CD14-positive monocyte (primary cell): ENCODE data around the gene CSMD2. TPM values are rescaled to one million over a fixed set of nuclear protein-coding genes. Genes with fewer than 3 reads are reported as not detected.

Source experiments
- DNase-seq, 3 donors: peaks; one replicate each; pipeline ENCODE4 v3.0.0-alpha.2; 2011 to 2022
- H2AFZ ChIP-seq: 2 replicates; pipeline ENCODE4 v1.6.0; 2012; ENCODE audit warnings: mild to moderate bottlenecking, low read depth, low read length, inconsistent platforms; ENCODE audit not compliant: insufficient read depth, poor library complexity, severe bottlenecking
- H3K27ac ChIP-seq, 2 donors: 1 replicate in 1 of 2; 2 replicates in 1 of 2; pipeline ENCODE4 v1.5.1; 2012 to 2013; ENCODE audit warnings: low read length in 2 of 2, control low read depth in 1 of 2, inconsistent platforms in 1 of 2, low read depth in 1 of 2, mild to moderate bottlenecking in 1 of 2
- H3K27me3 ChIP-seq, 2 donors: one replicate each; pipeline versions ENCODE4 v1.6.0 to v1.6.1; 2011 to 2013; ENCODE audit warnings: low read length in 2 of 2; ENCODE audit not compliant: control insufficient read depth in 2 of 2, insufficient read depth in 2 of 2
- H3K36me3 ChIP-seq, 2 donors: replicated peaks in 1 of 2; 1 replicate in 1 of 2; 2 replicates in 1 of 2; pipeline versions ENCODE4 v1.5.1 to v1.6.1; 2012 to 2013; ENCODE audit warnings: low read length in 2 of 2, control low read depth in 1 of 2, inconsistent platforms in 1 of 2, mild to moderate bottlenecking in 1 of 2; ENCODE audit not compliant: insufficient read depth in 2 of 2, control insufficient read depth in 1 of 2
- H3K4me1 ChIP-seq, 2 donors: 1 replicate in 1 of 2; 2 replicates in 1 of 2; pipeline versions ENCODE4 v1.5.1 to v1.6.1; 2012 to 2013; ENCODE audit warnings: low read length in 2 of 2, control low read depth in 1 of 2, inconsistent platforms in 1 of 2, mild to moderate bottlenecking in 1 of 2, moderate library complexity in 1 of 2; ENCODE audit not compliant: insufficient read depth in 2 of 2, control insufficient read depth in 1 of 2
- H3K4me2 ChIP-seq: replicated peaks from 2 replicates; pipeline ENCODE3; 2012; ENCODE audit warnings: low read length, moderate library complexity, mild to moderate bottlenecking; ENCODE audit not compliant: poor library complexity, severe bottlenecking; ENCODE audit errors: extremely low read depth
- H3K4me3 ChIP-seq, 3 experiments: fragments of 200-600 bp in 1 of 3; sonication (generic) in 1 of 3; replicated peaks in 1 of 3; 1 replicate in 2 of 3; 2 replicates in 1 of 3; pipeline ENCODE4 v1.5.1; 2011 to 2013; ENCODE audit warnings: low read length in 3 of 3, mild to moderate bottlenecking in 3 of 3, control low read depth in 2 of 3, low read depth in 2 of 3, inconsistent platforms in 1 of 3, moderate library complexity in 1 of 3
- H3K79me2 ChIP-seq: 2 replicates; pipeline ENCODE4 v1.6.0; 2012; ENCODE audit warnings: mild to moderate bottlenecking, control low read depth, inconsistent platforms, low read length, moderate library complexity; ENCODE audit not compliant: insufficient read depth
- H3K9ac ChIP-seq: 2 replicates; pipeline ENCODE4 v1.6.0; 2017; ENCODE audit warnings: low read length, mild to moderate bottlenecking; ENCODE audit not compliant: insufficient read depth, poor library complexity, severe bottlenecking
- H3K9me3 ChIP-seq, 2 donors: replicated peaks in 1 of 2; 1 replicate in 1 of 2; 2 replicates in 1 of 2; pipeline versions ENCODE4 v1.5.1 to v1.6.1; 2012 to 2013; ENCODE audit warnings: low read length in 2 of 2, control low read depth in 1 of 2; ENCODE audit not compliant: control insufficient read depth in 1 of 2, insufficient read depth in 1 of 2
- H4K20me1 ChIP-seq: 2 replicates; pipeline ENCODE4 v1.6.0; 2012; ENCODE audit warnings: mild to moderate bottlenecking, low read length, control low read depth, moderate library complexity; ENCODE audit not compliant: insufficient read depth
- H3K27ac Mint-ChIP-seq, 7 donors: one replicate each; pipeline ENCODE4 v1.8.0; 2020; ENCODE audit warnings: mild to moderate bottlenecking in 7 of 7, mixed read lengths in 7 of 7, moderate library complexity in 6 of 7, inconsistent platforms in 2 of 7
- H3K27me3 Mint-ChIP-seq, 3 donors: one replicate each; pipeline ENCODE4 v1.8.0; 2021 to 2022; ENCODE audit warnings: low read depth in 3 of 3, mild to moderate bottlenecking in 3 of 3, mixed read lengths in 3 of 3, moderate library complexity in 3 of 3, inconsistent platforms in 1 of 3
- H3K36me3 Mint-ChIP-seq, 2 donors: one replicate each; pipeline ENCODE4 v1.8.0; 2020; ENCODE audit warnings: mixed read lengths in 2 of 2, inconsistent platforms in 1 of 2, mild to moderate bottlenecking in 1 of 2
- H3K4me1 Mint-ChIP-seq: one replicate; pipeline ENCODE4 v1.8.0; 2020; ENCODE audit warnings: mild to moderate bottlenecking, mixed read lengths
- H3K4me3 Mint-ChIP-seq, 2 donors: one replicate each; pipeline ENCODE4 v1.8.0; 2020; ENCODE audit warnings: mild to moderate bottlenecking in 2 of 2, mixed read lengths in 2 of 2, moderate library complexity in 1 of 2
- H3K9me3 Mint-ChIP-seq, 7 donors: one replicate each; pipeline ENCODE4 v1.8.0; 2020 to 2022; ENCODE audit warnings: mixed read lengths in 7 of 7, mild to moderate bottlenecking in 6 of 7, moderate library complexity in 6 of 7, inconsistent platforms in 2 of 7
- WGBS: methylation state at CpG from one replicate; pipeline ENCODE4 v1.1.5; 2013; ENCODE audit warnings: missing lambda C conversion rate; ENCODE audit not compliant: insufficient coverage; 5-methylcytosine and 5-hydroxymethylcytosine counted together
- intact Hi-C, 2 donors: fragments of 100-400 bp; cut with micrococcal nuclease; formaldehyde crosslinking; loops; one replicate each; pipeline versions ENCODE4 v1.15.0 to v1.15.1; 2023
- polyA plus RNA-seq, 3 donors: library from polyadenylated mRNA; depleted of rRNA in 1 of 3; unstranded in 2 of 3; stranded (reverse) in 1 of 3; fragments of 300-500 nt in 2 of 3; fragments of >200 nt in 1 of 3; fragmentation: Illumina TruSeq in 2 of 3; gene quantifications; 1 replicate in 2 of 3; 2 replicates in 1 of 3; pipeline ENCODE4 v1.2.3, GENCODE V29; 2012 to 2021
- TF ChIP-seq, protein P1 (sequence below): fragments of 200-600 bp; IDR thresholded peaks from one replicate; pipeline ENCODE4 v1.8.0; 2022; ENCODE audit warnings: antibody characterized with exemption, mild to moderate bottlenecking

Gene CSMD2
- polyA plus RNA-seq, 3 donors = 0.04 TPM; not detected in 2

DNA sequence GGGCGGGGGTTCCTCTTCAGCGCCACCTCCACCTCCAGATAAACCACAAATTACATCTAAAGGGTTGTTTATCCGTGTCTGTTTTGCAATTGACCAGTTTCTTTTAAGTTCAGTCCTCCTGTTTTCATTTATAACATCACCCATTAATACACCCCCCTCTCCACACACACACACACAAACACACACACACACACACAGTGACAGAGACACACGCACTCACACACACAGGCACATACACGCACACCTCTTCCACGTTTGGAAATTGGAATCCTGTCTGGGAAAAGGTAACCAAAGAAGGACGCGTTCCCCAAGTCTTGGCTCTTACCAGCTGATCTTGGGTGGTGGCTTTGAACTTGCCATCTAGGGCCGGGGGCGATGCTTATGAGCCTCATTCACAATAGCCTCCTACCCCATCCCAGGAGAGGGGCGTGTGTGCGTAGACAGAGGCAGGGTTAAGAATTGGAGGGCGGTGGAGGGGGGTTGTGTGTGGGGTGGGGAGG, 442 bp upstream of the CSMD2 start:
- H3K27me3 Mint-ChIP-seq = peaks cover 65 to 90% (median 82%) of the 10 kb centered on the region in 3 donors
- Histone ChIP-seq H3K79me2 (no peaks in the 10 kb centered on the region), H3K36me3 (no peaks in the 10 kb centered on the region), H3K27ac (no peak overlapping the region), H3K4me1 (no peaks in the 10 kb centered on the region), H4K20me1 (no peaks in the 10 kb centered on the region), H3K4me2 (no peak overlapping the region), H3K9ac (no peak overlapping the region), H2AFZ (no peak overlapping the region), H3K27me3 (peaks cover 46 to 87% of the 10 kb centered on the region in 2 donors), H3K9me3 (peaks cover 0 to 7% of the 10 kb centered on the region in 2 donors), H3K4me3 (no peak overlapping the region)
- 0% methylated on average over 4 of the region's 13 CpGs for WGBS
- no peak overlapping the region for H3K27ac Mint-ChIP-seq
- H3K9me3 Mint-ChIP-seq = peaks cover 0 to 18% (median 11%) of the 10 kb centered on the region in 7 donors
- DNase-seq = no peak
- intact Hi-C loops = no loop called here
- peak overlapping the region in 1 of 2 donors; percentile 83 for H3K4me3 Mint-ChIP-seq
- TF ChIP-seq, protein P1, sequence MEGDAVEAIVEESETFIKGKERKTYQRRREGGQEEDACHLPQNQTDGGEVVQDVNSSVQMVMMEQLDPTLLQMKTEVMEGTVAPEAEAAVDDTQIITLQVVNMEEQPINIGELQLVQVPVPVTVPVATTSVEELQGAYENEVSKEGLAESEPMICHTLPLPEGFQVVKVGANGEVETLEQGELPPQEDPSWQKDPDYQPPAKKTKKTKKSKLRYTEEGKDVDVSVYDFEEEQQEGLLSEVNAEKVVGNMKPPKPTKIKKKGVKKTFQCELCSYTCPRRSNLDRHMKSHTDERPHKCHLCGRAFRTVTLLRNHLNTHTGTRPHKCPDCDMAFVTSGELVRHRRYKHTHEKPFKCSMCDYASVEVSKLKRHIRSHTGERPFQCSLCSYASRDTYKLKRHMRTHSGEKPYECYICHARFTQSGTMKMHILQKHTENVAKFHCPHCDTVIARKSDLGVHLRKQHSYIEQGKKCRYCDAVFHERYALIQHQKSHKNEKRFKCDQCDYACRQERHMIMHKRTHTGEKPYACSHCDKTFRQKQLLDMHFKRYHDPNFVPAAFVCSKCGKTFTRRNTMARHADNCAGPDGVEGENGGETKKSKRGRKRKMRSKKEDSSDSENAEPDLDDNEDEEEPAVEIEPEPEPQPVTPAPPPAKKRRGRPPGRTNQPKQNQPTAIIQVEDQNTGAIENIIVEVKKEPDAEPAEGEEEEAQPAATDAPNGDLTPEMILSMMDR = no peak
- H3K4me1 Mint-ChIP-seq = peaks cover 5% of the 10 kb centered on the region
- H3K36me3 Mint-ChIP-seq = no peaks in the 10 kb centered on the region

DNA sequence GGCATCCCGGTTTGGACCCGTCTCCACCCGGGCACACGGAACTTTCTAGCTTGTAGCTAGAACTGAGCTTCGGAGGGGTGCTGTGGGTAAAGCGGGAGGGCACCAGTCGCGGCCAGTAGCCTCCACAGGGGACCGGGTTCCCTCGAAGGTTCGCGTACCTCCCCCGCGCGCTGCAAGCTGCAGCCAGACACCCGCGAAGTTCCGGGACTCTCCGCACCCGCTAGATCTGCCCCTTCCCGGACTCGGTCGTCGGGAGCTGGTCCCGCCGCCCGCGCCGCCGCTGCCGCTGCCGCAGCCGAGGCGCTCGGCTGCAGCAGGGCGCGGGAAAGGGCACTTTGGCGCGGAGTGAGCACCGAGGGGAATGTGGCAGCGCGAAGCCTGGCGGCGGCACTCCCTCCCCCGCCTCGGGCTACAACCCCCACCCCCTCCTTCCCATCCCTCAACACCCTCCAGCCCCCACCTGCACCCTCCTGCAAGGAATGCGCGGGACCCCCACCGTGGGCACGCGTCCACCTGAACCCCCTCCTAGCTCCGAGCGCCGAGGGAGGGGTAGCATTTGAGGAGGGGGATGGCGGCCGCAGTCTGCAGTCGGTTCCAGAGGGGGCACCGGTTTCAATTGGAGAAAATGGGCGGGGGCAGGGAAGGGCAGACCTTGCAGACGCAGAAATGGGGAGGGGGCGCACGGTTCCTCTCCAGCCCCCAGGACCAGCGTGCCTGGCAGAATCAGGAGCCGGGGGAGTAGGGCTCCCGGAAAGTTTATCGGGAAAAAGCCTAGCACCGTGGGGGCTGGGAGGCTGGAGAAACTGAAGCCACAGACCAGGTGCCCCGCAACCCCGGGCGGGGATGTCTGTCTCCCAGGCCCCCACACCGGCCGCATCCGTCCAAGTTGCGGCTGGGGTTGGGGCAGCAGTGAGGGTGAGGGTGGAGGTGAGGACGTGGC, 968 bp downstream of the CSMD2 start:
- Histone ChIP-seq H3K36me3 (no peaks in the 10 kb centered on the region), H4K20me1 (no peaks in the 10 kb centered on the region), H2AFZ (no peak overlapping the region), H3K4me2 (peak overlapping the region; percentile 26), H3K4me1 (no peaks in the 10 kb centered on the region), H3K79me2 (no peaks in the 10 kb centered on the region), H3K9ac (no peak overlapping the region), H3K27me3 (peaks cover 44 to 79% of the 10 kb centered on the region in 2 donors), H3K27ac (no peak overlapping the region), H3K9me3 (peaks cover 0 to 7% of the 10 kb centered on the region in 2 donors), H3K4me3 (no peak overlapping the region)
- Mint-ChIP-seq H3K4me1 (peaks cover 5% of the 10 kb centered on the region), H3K27ac (no peak overlapping the region), H3K27me3 (peaks cover 69 to 85% (median 80%) of the 10 kb centered on the region in 3 donors), H3K4me3 (peak overlapping the region in 1 of 2 donors; percentile 84), H3K36me3 (no peaks in the 10 kb centered on the region), H3K9me3 (peaks cover 0 to 18% (median 11%) of the 10 kb centered on the region in 7 donors)
- 1% methylated on average over 53 of the region's 75 CpGs for WGBS
- intact Hi-C loops = no loop called here
- no peak for DNase-seq
- TF ChIP-seq, protein P1 = no peak
